ENCODE measurements around the gene RBM47. TPM values are rescaled to one million over a fixed set of nuclear protein-coding genes. Genes with fewer than 3 reads are reported as not detected.

RBM47 gene
- total and polyA plus RNA-seq, 2 experiments from 2014 or later = 35.6 to 139 TPM

GRCh38 chr4:40523581-40523980 is 106.1 kb downstream of the RBM47 start:
- H2AFZ ChIP-seq = no peak overlapping the region
- H3F3A ChIP-seq (replicated peaks; ENCODE audit: low read depth) = 0 out of 2 replicates have a peak, but pooled peaks cover 6% of the 10 kb centered on the region
- H3K4me1 ChIP-seq (ENCODE audit: insufficient read depth) = peaks cover 27% of the 10 kb centered on the region
- Mint-ChIP-seq H3K9me3 (no peaks in the 10 kb centered on the region), H3K36me3 (ENCODE audit: low read depth) (peaks cover 29% of the 10 kb centered on the region; the same call in 1 of the 3 replicates), H3K4me3 (no peak overlapping the region), H3K27me3 (ENCODE audit: insufficient read depth, low read depth, poor library complexity) (peaks cover 8% of the 10 kb centered on the region), H3K27ac (no peak overlapping the region), H3K4me1 (peaks cover 12% of the 10 kb centered on the region; the same call in 2 of the 3 replicates)
- H4K20me1 ChIP-seq (replicated peaks; ENCODE audit: insufficient read depth) = peaks cover 8% of the 10 kb centered on the region
- H3K27me3 ChIP-seq (ENCODE audit: insufficient read depth) = no peaks in the 10 kb centered on the region
- H3K4me3 ChIP-seq = no peak overlapping the region
- no peaks in the 10 kb centered on the region for H3K9me2 ChIP-seq (ENCODE audit: insufficient read depth)
- no peak for DNase-seq (ENCODE audit: low spot score)
- H3K36me3 ChIP-seq (ENCODE audit: insufficient read depth) = no peaks in the 10 kb centered on the region
- H3K27ac ChIP-seq (ENCODE audit: low read depth) = no peak overlapping the region
- H3K4me2 ChIP-seq = no peak overlapping the region
- TF ChIP-seq NANOG (IDR thresholded peaks at IDR 0.05; ENCODE audit: borderline replicate concordance) (no peak), POLR2AphosphoS5 (IDR thresholded peaks at IDR 0.05; ENCODE audit: low read depth) (no peak), ZNF331 (CRISPR knock-in tag; IDR thresholded peaks at IDR 0.05; ENCODE audit: low read depth) (no peak), EZH2 (IDR thresholded peaks at IDR 0.05; ENCODE audit: low read depth, unreplicated experiment) (no peak), ETS1 (IDR thresholded peaks at IDR 0.05) (no peak), ZNF462 (CRISPR knock-in tag; IDR thresholded peaks at IDR 0.05) (no peak), JUNB (IDR thresholded peaks at IDR 0.05; ENCODE audit: unreplicated experiment) (no peak), STAT1 (IDR thresholded peaks at IDR 0.05; ENCODE audit: unreplicated experiment) (no peak), EZH2phosphoT487 (IDR thresholded peaks at IDR 0.05; ENCODE audit: unreplicated experiment) (no peak), ZNF114 (CRISPR knock-in tag; IDR thresholded peaks at IDR 0.05) (no peak), CREB1 (CRISPR knock-in tag; IDR thresholded peaks at IDR 0.05; ENCODE audit: low read depth) (no peak)
- TF ChIP-seq, protein P1, sequence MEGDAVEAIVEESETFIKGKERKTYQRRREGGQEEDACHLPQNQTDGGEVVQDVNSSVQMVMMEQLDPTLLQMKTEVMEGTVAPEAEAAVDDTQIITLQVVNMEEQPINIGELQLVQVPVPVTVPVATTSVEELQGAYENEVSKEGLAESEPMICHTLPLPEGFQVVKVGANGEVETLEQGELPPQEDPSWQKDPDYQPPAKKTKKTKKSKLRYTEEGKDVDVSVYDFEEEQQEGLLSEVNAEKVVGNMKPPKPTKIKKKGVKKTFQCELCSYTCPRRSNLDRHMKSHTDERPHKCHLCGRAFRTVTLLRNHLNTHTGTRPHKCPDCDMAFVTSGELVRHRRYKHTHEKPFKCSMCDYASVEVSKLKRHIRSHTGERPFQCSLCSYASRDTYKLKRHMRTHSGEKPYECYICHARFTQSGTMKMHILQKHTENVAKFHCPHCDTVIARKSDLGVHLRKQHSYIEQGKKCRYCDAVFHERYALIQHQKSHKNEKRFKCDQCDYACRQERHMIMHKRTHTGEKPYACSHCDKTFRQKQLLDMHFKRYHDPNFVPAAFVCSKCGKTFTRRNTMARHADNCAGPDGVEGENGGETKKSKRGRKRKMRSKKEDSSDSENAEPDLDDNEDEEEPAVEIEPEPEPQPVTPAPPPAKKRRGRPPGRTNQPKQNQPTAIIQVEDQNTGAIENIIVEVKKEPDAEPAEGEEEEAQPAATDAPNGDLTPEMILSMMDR (conservative IDR thresholded peaks at IDR 0.05; ENCODE audit: low read depth in 2 of 2) = no peak
- TF ChIP-seq, protein P2, sequence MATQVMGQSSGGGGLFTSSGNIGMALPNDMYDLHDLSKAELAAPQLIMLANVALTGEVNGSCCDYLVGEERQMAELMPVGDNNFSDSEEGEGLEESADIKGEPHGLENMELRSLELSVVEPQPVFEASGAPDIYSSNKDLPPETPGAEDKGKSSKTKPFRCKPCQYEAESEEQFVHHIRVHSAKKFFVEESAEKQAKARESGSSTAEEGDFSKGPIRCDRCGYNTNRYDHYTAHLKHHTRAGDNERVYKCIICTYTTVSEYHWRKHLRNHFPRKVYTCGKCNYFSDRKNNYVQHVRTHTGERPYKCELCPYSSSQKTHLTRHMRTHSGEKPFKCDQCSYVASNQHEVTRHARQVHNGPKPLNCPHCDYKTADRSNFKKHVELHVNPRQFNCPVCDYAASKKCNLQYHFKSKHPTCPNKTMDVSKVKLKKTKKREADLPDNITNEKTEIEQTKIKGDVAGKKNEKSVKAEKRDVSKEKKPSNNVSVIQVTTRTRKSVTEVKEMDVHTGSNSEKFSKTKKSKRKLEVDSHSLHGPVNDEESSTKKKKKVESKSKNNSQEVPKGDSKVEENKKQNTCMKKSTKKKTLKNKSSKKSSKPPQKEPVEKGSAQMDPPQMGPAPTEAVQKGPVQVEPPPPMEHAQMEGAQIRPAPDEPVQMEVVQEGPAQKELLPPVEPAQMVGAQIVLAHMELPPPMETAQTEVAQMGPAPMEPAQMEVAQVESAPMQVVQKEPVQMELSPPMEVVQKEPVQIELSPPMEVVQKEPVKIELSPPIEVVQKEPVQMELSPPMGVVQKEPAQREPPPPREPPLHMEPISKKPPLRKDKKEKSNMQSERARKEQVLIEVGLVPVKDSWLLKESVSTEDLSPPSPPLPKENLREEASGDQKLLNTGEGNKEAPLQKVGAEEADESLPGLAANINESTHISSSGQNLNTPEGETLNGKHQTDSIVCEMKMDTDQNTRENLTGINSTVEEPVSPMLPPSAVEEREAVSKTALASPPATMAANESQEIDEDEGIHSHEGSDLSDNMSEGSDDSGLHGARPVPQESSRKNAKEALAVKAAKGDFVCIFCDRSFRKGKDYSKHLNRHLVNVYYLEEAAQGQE (IDR thresholded peaks at IDR 0.05; ENCODE audit: unreplicated experiment) = no peak
- peaks cover 73% of the 10 kb centered on the region for H3K79me2 ChIP-seq (replicated peaks; ENCODE audit: insufficient read depth)
- no peak for ATAC-seq

All from GM23338 (cell line).